ENCODE measurements around the gene KYAT1. TPM values are rescaled to one million over a fixed set of nuclear protein-coding genes. Genes with fewer than 3 reads are reported as not detected.
A peak's percentile ranks its signal among the peaks of the same experiment; 100 is the strongest.

Gene KYAT1
- total RNA-seq = 1 to 10 TPM; 4.8 to 5.7 TPM
- total RNA-seq = 0.75 to 0.93 reads per million in 2 donors

GRCh38 chr9:128881884-128882676 is at the start of gene KYAT1, which contains the start of gene LRRC8A:
Gene KYAT1, minus strand, starts transcription at chr9:128881950. Its CDS starts 36,545 bp downstream, at chr9:128845405.
Gene LRRC8A, plus strand, starts transcription at chr9:128882133. Its CDS starts 25,032 bp downstream, at chr9:128907165.
- H3K27ac Mint-ChIP-seq = peak within 1 kb of the TSS; percentile 93
- ATAC-seq = peak; percentile 97
- H3K4me3 Mint-ChIP-seq = peak within 1 kb of the TSS; percentile 94
- H3K36me3 Mint-ChIP-seq (ENCODE audit: low read depth) = peaks cover 3% of the 10 kb centered on the region
- peak; percentile 96 to 98 (median 96) for DNase-seq
- no peaks in the 10 kb centered on the region for H3K9me3 ChIP-seq (ENCODE audit: control insufficient read depth, low read length, poor library complexity, severe bottlenecking)
- peaks cover 52% of the 10 kb centered on the region for H3K4me1 Mint-ChIP-seq
- no peaks in the 10 kb centered on the region for H3K27me3 Mint-ChIP-seq

DNA sequence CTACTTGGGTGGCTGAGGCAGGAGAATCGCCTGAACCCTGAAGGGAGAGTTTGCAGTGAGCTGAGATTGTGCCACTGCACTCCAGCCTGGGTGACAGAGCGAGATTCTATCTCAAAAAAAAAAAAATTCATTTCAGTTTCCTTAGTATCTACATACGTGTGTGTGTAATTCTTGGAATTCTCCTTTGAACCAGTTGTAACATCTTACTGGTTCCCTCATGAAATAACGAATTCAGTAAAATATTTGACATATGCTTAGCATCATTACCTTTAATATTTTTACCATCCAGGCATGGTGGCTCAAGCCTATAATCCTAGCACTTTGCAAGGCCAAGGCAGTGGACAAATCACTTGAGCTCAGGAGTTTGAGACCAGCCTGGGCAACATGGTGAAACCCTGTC is 47.8 kb upstream of the KYAT1 start:
- no peaks in the 10 kb centered on the region for H3K9me3 ChIP-seq (ENCODE audit: control insufficient read depth, low read length, poor library complexity, severe bottlenecking)
- ATAC-seq (no peak), DNase-seq (no peak)
- no peak overlapping the region for H3K27ac Mint-ChIP-seq
- no peaks in the 10 kb centered on the region for H3K27me3 Mint-ChIP-seq
- no peaks in the 10 kb centered on the region for H3K36me3 Mint-ChIP-seq (ENCODE audit: low read depth)
- H3K4me3 Mint-ChIP-seq = no peak overlapping the region
- H3K4me1 Mint-ChIP-seq = peaks cover 6% of the 10 kb centered on the region

GRCh38 chr9:128928624-128929023 is 46.9 kb upstream of the KYAT1 start:
- ATAC-seq (no peak), DNase-seq (no peak)
- Mint-ChIP-seq H3K4me1 (peaks cover 6% of the 10 kb centered on the region), H3K27ac (no peak overlapping the region), H3K36me3 (ENCODE audit: low read depth) (no peaks in the 10 kb centered on the region), H3K27me3 (no peaks in the 10 kb centered on the region), H3K4me3 (no peak overlapping the region)
- H3K9me3 ChIP-seq (ENCODE audit: control insufficient read depth, low read length, poor library complexity, severe bottlenecking) = no peaks in the 10 kb centered on the region

DNA sequence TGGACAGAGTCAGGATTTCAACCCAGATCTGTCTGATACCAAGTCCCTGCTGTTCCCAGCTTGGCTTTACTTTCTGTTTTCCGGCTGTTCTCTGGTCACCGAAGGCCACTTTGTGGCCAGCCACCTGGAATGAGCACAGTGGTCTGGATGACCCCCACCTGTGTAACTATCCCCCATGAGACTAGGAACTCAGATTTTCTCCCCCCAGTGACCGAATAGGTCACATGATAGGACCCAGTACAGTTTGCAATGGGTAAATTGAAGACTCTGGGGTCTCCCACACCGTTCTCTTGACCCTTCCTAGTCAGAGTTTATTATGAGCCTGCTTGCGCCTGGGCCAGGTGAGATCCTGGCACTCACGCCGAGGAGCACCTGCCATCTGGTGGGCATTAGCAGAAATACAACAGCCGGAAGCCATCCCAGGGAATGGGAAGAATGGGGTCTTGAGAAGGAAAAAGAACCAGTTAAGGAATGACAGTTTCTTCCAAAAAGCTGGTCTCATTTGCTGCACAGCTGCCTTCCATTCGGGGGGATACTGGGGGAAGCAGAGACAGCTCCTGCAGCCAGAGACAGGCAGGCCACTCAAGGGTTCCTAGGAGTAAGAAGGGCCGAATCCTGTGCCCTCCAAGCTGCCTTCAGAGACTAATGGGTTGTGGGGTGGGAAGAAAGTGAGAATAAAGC is 46.1 kb upstream of the KYAT1 start:
- H3K27ac Mint-ChIP-seq = no peak overlapping the region

DNA sequence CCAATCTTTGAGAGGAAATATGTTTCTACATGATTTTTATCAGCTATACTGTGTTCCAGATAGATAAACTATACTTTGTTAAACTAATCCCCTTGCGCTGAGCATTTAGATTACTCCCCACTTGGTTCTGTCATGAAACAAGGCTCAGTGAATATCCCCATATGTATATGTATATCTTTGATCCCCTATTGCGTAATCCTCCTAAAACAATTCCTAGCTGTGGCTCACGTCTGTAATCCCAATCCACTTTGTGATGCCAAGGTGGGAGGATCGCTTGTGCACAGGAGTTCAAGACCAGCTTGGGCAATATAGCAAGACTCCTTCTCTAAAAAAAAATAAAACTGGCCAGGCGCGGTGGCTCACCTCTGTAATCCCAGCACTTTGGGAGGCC is 41.7 kb upstream of the KYAT1 start:
- H3K27me3 Mint-ChIP-seq = no peaks in the 10 kb centered on the region
- no peak overlapping the region for H3K4me3 Mint-ChIP-seq
- peaks cover 6% of the 10 kb centered on the region for H3K4me1 Mint-ChIP-seq
- ATAC-seq = no peak
- no peak for DNase-seq
- H3K36me3 Mint-ChIP-seq (ENCODE audit: low read depth) = no peaks in the 10 kb centered on the region
- no peaks in the 10 kb centered on the region for H3K9me3 ChIP-seq (ENCODE audit: control insufficient read depth, low read length, poor library complexity, severe bottlenecking)
- H3K27ac Mint-ChIP-seq = no peak overlapping the region

More for the DNA sequence above, 46.1 kb upstream of the KYAT1 start:
- no peaks in the 10 kb centered on the region for H3K36me3 Mint-ChIP-seq (ENCODE audit: low read depth)
- peak overlapping the region; percentile 49 for H3K4me3 Mint-ChIP-seq
- no peaks in the 10 kb centered on the region for H3K9me3 ChIP-seq (ENCODE audit: control insufficient read depth, low read length, poor library complexity, severe bottlenecking)
- H3K4me1 Mint-ChIP-seq = peaks cover 6% of the 10 kb centered on the region
- DNase-seq (peak in 2 of 3 donors; percentile 28), ATAC-seq (peak; percentile 73)
- H3K27me3 Mint-ChIP-seq = no peaks in the 10 kb centered on the region

DNA sequence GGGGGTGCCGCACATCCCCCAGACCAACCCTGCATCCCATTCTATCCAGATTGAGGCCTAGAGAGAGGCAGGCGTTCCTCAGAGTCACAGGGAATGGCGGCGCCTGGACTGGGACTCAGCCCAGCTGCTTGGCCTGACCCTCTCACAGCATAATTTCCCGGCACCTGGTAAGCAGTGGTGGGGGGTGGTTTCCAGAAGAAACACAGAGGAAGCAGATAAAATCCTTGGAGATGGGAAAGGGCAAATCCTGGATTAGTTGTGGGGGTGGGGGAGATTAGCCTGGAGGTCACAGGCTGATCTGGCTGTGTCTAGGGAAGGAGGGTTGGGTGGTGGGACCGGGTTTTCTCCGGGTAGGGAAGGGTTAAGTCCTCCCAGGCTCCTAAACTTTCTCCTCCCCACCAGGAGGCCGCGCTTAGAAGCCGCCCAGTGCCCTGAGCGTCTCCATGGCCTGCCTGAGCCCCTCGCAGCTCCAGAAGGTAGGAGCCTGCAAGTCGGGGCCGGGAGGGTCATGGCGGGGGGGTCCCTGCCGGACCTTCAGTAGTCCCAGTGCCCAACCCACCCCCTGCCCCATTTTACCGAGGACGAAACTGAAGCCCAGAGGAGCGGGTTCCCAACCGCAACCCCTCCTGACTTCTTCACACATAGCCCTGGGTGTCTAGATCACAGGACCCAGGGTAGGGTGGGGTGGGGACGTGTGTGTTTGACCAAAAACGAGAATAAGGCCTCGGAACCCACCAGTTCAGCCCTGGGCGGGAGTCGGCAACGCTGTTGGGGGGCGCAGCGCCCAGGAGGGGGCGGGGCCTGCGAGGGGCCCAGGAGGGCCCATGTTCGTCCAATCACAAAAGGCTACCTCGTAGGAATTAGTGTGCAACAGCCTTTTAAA is 40.4 kb upstream of the KYAT1 start:
- no peak overlapping the region for H3K4me3 Mint-ChIP-seq
- ATAC-seq (no peak), DNase-seq (no peak)
- peaks cover 2% of the 10 kb centered on the region for H3K4me1 Mint-ChIP-seq
- no peaks in the 10 kb centered on the region for H3K27me3 Mint-ChIP-seq
- H3K27ac Mint-ChIP-seq = no peak overlapping the region
- H3K36me3 Mint-ChIP-seq (ENCODE audit: low read depth) = no peaks in the 10 kb centered on the region
- no peaks in the 10 kb centered on the region for H3K9me3 ChIP-seq (ENCODE audit: control insufficient read depth, low read length, poor library complexity, severe bottlenecking)

- no peaks in the 10 kb centered on the region for H3K27me3 Mint-ChIP-seq
- H3K9me3 ChIP-seq (ENCODE audit: control insufficient read depth, low read length, poor library complexity, severe bottlenecking) = no peaks in the 10 kb centered on the region
- ATAC-seq (no peak), DNase-seq (no peak)
- H3K4me1 Mint-ChIP-seq = peaks cover 3% of the 10 kb centered on the region
- no peak within 1 kb of the TSS for H3K27ac Mint-ChIP-seq
- H3K4me3 Mint-ChIP-seq = no peak within 1 kb of the TSS
- peaks cover 2% of the 10 kb centered on the region for H3K36me3 Mint-ChIP-seq (ENCODE audit: low read depth)
Observed at GRCh38 chr9:128920381-128921058, 38.8 kb upstream of the KYAT1 start, which contains the start of gene PHYHD1. Gene PHYHD1, plus strand, starts transcription at chr9:128920982. Its CDS starts 1,342 bp downstream, at chr9:128922324.

- ATAC-seq (no peak), DNase-seq (no peak)
- Mint-ChIP-seq H3K27ac (no peak overlapping the region), H3K4me1 (peaks cover 3% of the 10 kb centered on the region), H3K36me3 (ENCODE audit: low read depth) (peaks cover 2% of the 10 kb centered on the region), H3K4me3 (no peak overlapping the region), H3K27me3 (no peaks in the 10 kb centered on the region)
- no peaks in the 10 kb centered on the region for H3K9me3 ChIP-seq (ENCODE audit: control insufficient read depth, low read length, poor library complexity, severe bottlenecking)
Observed at GRCh38 chr9:128919402-128920089, 37.8 kb upstream of the KYAT1 start.

GRCh38 chr9:128918921-128919320 is 37.2 kb upstream of the KYAT1 start:
- no peak for ATAC-seq
- DNase-seq = no peak
- H3K36me3 Mint-ChIP-seq (ENCODE audit: low read depth) = peaks cover 2% of the 10 kb centered on the region
- H3K9me3 ChIP-seq (ENCODE audit: control insufficient read depth, low read length, poor library complexity, severe bottlenecking) = no peaks in the 10 kb centered on the region
- no peak overlapping the region for H3K4me3 Mint-ChIP-seq
- peaks cover 3% of the 10 kb centered on the region for H3K4me1 Mint-ChIP-seq
- no peaks in the 10 kb centered on the region for H3K27me3 Mint-ChIP-seq
- peak overlapping the region; percentile 34 for H3K27ac Mint-ChIP-seq

GRCh38 chr9:128917151-128917849 is 35.5 kb upstream of the KYAT1 start:
- no peak for ATAC-seq
- H3K36me3 Mint-ChIP-seq (ENCODE audit: low read depth) = peaks cover 8% of the 10 kb centered on the region

DNA sequence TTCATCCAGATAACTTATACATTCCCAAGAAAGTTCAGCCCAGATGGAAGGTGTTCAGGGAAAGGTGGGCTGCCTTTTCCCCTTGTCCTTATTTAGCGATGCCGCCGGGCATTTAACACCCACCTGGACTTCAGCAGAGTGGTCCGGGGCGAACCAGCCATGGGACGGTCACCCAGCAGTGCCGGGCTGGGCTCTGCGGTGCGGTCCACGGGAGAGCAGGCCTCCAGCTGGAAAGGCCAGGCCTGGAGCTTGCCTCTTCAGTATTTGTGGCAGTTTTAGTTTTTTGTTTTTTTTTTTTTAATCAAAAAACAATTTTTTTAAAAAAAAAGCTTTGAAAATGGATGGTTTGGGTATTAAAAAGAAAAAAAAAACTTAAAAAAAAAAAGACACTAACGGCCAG is 35.0 kb upstream of the KYAT1 start:
- Mint-ChIP-seq H3K36me3 (ENCODE audit: low read depth) (peaks cover 8% of the 10 kb centered on the region), H3K4me1 (peaks cover 18% of the 10 kb centered on the region), H3K27ac (no peak overlapping the region), H3K27me3 (no peaks in the 10 kb centered on the region), H3K4me3 (no peak overlapping the region)
- DNase-seq = no peak
- no peaks in the 10 kb centered on the region for H3K9me3 ChIP-seq (ENCODE audit: control insufficient read depth, low read length, poor library complexity, severe bottlenecking)
- ATAC-seq = no peak

More at GRCh38 chr9:128917151-128917849, 35.5 kb upstream of the KYAT1 start:
- Mint-ChIP-seq H3K4me1 (peaks cover 12% of the 10 kb centered on the region), H3K27ac (peak overlapping the region; percentile 61), H3K4me3 (no peak overlapping the region), H3K27me3 (no peaks in the 10 kb centered on the region)
- no peaks in the 10 kb centered on the region for H3K9me3 ChIP-seq (ENCODE audit: control insufficient read depth, low read length, poor library complexity, severe bottlenecking)
- DNase-seq = no peak

Measured in T-helper 17 cell (primary cell).